ENCODE measurements around the gene RPL27A. TPM values are rescaled to one million over a fixed set of nuclear protein-coding genes. Genes with fewer than 3 reads are reported as not detected.

RPL27A gene
- total RNA-seq, 1 experiment from 2014 or later, result 831 TPM

DNA sequence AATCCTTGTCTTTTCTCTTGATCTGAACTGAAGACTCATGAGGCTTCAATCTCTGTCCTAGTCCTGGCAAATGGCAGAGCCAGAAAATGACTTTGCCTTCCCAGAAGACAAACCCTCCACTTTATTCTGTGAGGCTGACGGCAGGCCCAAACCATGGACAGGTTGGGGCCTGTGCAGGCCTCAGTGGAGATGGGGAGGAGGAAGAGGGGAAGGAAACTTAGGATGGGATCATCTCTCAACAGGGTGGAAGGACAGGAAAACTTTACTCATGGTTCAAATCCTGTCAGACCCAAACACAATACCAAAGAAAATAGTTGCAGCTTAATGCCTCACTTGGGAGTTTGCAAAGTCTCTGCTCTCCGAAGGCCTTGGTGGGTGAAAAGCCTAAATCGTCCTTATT, 9.8 kb downstream of the RPL27A start:
- no peak for DNase-seq (ENCODE audit: low read depth)
- in situ Hi-C loops (cut with HindIII; ENCODE audit: low pct_unique_long_range_greater_than_20kb, low sequenced_read_pairs), result no loop called here

DNA sequence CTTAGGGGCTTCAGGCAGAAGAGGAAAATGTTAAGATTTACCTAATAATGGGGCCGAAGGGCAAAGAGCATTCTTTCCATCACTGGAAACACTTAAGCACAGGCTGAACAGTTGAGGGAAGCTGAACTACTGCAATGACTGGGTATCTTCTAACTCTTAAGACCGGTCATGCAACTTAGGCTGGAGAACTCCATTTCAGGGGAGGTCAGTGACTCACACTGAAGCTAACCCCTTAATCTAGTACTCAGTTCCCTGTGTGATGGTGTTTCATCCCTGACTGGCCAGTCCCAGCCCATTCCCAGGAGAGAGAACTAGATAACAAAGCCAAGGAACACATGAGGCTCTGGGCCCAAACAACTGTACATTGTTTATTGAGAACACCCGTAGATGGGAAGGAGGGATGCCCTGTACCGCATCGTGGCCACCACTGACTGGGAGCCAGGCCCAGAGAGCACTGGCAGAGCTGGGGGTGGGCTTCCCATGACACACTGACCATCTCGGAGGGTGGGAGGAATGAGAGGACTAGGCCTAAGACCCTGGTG, 10.5 kb downstream of the RPL27A start:
- DNase-seq (ENCODE audit: low read depth), result no peak
- in situ Hi-C loops (cut with HindIII; ENCODE audit: low pct_unique_long_range_greater_than_20kb, low sequenced_read_pairs), result no loop called here

DNA sequence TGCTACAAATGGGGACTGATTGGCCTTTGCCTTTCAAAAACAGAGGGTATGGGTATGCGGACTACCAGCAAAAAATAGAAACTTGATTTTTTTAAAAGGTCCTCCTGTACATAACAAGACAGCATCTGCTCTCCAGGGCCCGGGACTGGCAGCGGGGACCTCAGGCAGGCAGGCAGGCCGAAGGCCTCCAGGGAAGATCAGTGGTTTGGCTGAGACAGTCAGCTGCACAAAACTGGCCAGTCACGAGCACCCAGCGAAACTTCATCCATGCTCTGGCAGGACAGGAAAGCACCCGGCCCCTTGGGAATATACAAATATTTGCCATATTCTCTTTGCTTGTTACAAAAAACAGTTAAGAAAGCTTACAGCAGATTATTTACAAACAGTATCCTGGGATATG, 11.0 kb downstream of the RPL27A start:
- in situ Hi-C loops (cut with HindIII; ENCODE audit: low pct_unique_long_range_greater_than_20kb, low sequenced_read_pairs), result no loop called here
- no peak for DNase-seq (ENCODE audit: low read depth)

DNA sequence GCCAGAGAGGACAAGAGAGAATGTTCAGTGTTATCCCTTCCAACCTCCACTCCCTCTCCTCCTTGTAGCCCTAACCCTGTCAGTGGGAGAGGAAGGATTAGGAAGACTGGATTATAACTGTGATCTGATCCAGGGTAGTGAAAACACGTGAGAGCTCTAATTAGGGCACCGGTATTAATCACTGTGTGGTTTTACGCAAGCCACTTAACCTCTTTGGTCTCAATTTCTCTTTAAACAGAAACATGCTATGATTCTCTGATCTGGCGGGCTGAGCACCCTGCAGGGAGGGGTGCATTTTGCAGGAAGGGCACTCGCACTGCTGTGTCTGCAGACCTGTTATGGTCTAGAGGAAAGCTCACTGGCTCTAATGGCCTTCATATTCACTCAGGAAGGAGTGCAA, 11.5 kb downstream of the RPL27A start:
- no peak for DNase-seq (ENCODE audit: low read depth)
- in situ Hi-C loops (cut with HindIII; ENCODE audit: low pct_unique_long_range_greater_than_20kb, low sequenced_read_pairs), result no loop called here

DNA sequence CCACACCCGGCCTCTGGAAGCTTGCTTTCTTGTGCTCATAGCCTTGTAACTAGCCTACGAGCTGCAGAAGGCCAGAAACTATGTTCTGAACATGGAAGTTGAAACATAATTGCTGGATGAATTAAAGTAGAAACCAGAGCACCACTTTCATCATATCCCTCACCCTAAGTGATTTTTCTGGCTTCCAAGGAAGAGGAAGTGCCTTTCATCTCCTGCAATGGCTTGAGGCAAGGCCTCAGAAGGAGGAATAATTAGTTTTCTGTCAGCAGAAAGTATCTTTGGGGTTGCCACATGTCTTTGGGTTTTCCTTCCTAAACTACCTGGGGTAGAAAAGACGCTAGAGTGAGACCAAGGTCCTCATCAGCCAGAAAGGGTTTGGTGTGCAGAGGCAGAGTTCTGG, 14.5 kb downstream of the RPL27A start:
- in situ Hi-C loops (cut with HindIII; ENCODE audit: low pct_unique_long_range_greater_than_20kb, low sequenced_read_pairs), result no loop called here

DNA sequence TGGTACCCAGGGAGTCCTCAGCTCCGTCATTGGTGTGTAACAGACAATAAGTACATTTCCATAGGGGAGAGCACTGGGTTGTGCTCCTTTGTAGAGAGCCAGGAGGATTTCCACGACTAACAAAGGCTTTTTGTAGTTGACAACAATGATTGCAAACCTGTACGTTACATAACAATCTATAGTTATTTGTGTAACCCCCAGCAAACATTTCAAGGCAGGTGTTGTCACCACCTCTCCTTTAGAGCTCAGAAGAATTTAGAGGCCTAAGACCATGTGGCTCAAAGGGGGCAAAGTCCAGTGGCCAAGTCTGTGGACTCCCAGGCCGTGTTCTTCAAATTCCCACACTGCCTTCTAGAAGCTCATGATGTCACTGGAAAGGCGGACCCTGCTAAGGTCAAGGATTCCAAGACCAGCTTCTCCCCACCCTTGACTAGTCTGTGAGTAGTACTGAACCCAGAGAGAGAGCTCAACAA, 15.8 kb downstream of the RPL27A start:
- no peak for DNase-seq (ENCODE audit: low read depth)
- in situ Hi-C loops (cut with HindIII; ENCODE audit: low pct_unique_long_range_greater_than_20kb, low sequenced_read_pairs), result no loop called here

More for the DNA sequence above, 14.5 kb downstream of the RPL27A start:
- DNase-seq (ENCODE audit: low read depth), result no peak

DNA sequence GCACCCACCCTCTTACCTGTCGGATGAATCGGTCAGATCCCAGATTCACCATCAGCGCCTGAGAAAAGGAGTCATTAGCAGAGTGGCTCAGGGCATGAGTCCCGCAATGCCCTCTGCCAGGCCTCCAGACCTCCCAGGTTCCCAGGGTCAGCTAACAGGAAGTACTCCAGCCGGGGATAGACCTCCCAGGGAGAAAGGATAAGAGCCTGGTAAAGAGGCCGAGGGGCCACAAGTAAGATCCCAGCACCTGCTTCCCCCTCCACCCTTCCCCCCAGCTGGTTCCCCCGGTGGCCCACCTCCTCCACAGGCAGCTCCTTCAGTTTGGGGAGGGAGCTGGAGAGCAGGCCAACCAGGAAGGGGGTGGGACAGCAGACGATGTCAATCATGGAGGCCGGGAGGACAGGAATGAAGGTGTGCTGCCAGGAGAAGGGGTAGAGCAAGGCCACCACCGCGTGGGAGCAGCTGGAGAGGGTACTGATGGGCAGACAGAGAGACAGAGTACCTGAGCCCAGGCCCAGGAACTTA, 16.4 kb downstream of the RPL27A start:
- in situ Hi-C loops (cut with HindIII; ENCODE audit: low pct_unique_long_range_greater_than_20kb, low sequenced_read_pairs), result no loop called here
- no peak for DNase-seq (ENCODE audit: low read depth)

DNA sequence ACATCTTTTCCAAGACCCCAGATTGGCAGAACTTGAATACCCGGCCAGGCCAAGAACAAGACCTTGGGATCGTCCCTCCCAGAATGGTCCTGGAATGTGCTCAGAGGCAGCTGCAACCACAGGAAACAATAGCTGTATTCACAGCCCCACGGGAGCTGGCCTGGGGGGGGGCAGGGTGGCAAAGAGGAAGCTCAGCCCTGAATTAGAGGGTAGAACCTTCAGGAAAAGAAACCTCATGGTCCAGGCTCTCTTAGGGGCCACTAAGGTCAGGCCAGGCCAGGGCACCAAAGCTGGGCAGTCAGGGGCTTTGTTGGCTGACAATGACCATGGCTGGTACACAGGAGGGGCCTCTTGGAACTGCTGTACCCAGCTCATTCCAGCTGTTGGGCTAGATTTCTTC, 17.3 kb downstream of the RPL27A start:
- DNase-seq (ENCODE audit: low read depth), result no peak
- in situ Hi-C loops (cut with HindIII; ENCODE audit: low pct_unique_long_range_greater_than_20kb, low sequenced_read_pairs), result no loop called here

DNA sequence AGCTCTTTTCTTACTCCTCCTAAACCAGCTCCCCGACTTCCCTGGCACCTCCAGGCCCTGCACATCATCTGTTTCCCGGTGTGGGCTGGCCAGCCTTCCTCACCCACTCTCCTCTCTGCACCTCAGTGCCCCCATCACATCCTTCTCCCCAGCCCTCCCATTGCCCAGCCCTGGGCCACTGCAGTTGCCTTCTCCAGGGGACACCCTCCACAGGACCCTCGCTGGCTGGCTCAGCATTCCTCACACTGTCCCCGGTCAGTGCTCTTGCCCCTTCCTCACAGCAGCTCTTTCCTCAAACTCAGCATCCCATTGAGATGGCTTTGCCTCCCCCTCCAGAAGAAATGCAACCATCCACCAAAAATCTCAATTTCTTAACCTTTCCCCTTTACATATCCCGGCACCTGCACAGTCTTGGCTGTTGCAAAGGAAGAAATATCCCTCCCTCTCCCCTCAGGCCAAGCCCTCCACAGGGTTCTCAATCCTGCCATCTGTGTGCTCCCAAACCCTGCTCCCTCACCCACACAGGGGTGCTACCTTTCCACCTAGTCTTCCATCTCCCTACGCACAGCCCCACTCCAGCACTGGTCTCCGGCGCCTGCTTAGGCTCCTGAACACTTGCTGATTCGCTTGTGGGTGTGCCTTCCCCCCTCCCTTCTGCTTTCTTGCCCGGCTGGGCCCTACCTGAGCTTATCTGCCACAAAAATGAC, 19.5 kb downstream of the RPL27A start:
- in situ Hi-C loops (cut with HindIII; ENCODE audit: low pct_unique_long_range_greater_than_20kb, low sequenced_read_pairs), result no loop called here

DNA sequence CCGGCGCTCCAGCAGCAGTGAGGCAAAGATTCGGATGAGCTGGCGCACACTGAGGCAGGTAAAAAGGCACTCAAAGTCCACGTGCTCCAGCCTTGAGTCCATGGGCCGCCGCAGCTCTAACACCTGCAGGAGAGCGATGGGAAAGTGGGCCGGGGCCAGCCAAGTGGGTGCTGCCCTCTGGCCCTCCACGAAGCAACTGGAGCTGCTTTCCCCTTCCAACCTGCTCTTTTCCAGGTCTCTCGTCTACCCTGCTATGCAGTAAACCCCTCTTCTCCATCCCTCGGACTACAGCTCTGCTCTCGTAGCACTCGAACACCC, 20.0 kb downstream of the RPL27A start:
- in situ Hi-C loops (cut with HindIII; ENCODE audit: low pct_unique_long_range_greater_than_20kb, low sequenced_read_pairs), result no loop called here
- DNase-seq (ENCODE audit: low read depth), result no peak

More for the DNA sequence above, 19.5 kb downstream of the RPL27A start:
- DNase-seq (ENCODE audit: low read depth), result no peak

DNA sequence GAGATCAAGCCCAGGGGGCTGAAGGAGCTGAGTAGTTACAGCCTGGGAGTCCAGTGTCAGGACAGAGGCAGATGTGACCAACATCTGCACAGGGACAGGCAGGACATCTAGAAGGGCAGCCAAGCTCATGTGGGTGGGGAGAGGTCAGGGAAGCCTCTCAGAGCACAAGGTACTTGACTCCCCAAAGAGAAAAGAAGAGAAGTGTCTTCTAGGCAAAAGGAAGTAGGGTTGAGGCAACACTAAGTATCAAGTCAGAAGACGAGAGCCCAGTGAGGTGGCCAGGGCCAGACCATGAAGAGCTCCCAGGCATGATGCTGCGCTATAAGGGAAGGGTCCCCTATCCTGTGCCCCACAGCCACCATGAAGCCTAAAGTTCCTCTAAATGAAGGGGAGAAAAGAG, 21.5 kb downstream of the RPL27A start:
- in situ Hi-C loops (cut with HindIII; ENCODE audit: low pct_unique_long_range_greater_than_20kb, low sequenced_read_pairs), result no loop called here
- no peak for DNase-seq (ENCODE audit: low read depth)

DNA sequence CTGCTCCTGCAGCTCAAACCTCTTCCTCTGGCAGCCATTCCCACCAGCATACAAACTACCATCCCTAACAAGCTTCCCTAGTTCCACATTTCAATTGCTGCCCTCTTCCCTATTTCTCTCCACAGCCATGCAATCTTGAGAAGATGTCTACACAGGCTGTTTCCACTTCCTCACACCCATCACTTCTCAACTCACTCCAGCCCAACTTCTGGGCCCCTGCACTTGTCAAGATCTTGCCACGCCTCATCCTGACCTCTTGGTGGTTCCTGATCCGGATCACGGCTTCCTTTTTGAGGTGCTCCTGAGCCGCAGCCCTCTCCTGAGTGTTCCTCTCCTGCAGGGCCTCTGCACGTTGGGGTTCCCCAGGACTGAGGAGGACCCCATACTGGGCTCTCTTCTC, 22.6 kb downstream of the RPL27A start:
- in situ Hi-C loops (cut with HindIII; ENCODE audit: low pct_unique_long_range_greater_than_20kb, low sequenced_read_pairs), result no loop called here
- no peak for DNase-seq (ENCODE audit: low read depth)

DNA sequence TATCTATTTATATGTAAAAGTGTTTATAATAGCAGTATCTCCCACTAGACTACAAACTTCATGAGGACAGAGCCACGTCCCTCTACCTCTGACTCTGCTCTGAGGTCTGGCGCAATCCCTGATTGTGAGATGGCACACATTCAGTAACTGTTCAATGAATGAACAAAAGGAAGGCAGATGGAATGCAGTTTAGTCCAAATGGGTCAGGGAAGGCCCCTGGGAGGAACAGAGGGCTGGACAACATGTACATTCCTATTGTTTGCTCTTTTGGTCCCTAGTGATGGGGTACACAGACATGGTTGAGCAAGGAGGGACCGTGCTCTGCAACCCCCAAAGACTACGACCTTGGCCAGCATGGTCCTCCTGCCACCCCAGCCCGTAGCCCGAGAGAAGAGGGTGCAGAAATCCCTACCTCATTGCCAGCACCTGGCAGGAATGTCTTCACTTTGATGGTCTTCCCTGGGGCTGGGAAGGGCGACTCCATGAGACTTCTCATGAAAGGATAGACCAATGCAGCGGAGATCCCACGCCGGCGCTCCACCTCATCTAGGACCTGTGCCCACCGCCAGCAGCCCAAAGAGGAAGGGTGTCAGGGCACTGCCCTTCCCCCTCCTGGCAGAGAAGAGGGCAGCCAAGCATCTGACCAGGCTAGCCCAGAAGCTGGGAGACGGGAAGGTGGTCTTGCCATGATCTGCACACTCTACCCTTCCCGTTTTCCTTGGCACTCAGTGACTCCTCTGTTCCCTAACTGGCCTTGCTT, 24.3 kb downstream of the RPL27A start:
- in situ Hi-C loops (cut with HindIII; ENCODE audit: low pct_unique_long_range_greater_than_20kb, low sequenced_read_pairs), result no loop called here
- no peak for DNase-seq (ENCODE audit: low read depth)

DNA sequence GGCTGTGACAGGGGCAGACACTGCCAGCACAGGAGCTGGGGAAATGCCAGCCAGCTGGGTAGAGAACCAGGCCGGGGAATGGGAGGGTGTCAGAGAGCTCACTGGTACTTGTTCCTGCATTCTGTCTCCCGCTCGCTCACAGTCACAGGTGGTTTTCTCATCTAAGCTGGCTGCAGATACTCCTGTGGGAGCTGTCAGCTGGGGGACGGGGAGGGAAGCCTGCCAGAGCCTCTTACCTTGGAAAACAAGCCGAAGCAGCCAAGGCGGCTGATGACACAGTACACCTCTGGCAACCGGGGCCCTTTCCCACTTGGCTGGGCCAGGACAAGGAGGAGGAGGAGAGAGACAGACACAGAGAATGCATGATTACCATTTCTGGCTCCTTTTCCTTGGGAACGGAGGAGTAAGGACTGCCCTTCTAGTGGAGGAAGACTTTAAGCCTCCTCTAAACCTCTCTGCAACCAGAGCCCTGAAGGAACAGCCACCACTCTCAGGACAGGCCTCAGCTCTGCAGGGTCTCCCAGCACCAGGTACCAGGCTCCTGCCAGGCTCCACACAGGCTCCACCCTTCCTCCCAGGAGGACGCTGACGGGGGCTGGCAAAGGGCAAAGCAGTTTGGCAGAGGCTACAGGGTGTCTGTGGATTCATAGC, 25.1 kb downstream of the RPL27A start:
- no peak for DNase-seq (ENCODE audit: low read depth)
- in situ Hi-C loops (cut with HindIII; ENCODE audit: low pct_unique_long_range_greater_than_20kb, low sequenced_read_pairs), result no loop called here

DNA sequence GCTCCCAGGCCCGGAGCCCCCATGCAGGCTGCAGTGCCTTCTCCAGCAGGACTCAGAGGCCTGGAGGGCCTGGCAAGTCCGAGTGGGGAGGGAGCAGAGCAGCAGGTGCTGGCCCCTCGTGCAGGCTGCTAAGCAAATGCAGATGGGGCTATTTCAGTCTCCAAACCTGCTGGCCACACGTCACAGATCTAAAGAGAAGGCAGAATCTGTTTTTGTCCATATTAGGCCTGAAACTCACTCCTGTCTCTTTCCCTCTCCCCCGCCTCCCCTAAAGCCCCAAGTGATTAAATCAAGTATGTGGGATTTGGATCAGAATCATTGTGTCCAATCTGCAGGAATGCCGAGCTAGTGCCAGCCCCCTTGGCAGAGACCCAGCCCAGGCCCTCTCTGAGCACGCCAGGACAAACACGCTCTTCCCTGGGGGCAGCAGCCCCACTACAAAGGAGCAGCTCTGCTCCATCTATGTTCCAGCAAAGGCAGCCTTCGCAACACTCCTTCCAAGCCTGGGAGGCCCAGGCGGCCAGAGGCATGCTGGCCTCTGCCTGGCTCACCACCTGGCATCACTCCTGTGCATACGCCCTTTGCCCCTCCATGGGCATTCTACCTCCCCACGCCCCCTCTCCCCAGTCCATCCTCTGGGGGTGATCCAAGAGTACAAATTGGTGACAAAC, 26.5 kb downstream of the RPL27A start:
- no peak for DNase-seq (ENCODE audit: low read depth)
- in situ Hi-C loops (cut with HindIII; ENCODE audit: low pct_unique_long_range_greater_than_20kb, low sequenced_read_pairs), result no loop called here

DNA sequence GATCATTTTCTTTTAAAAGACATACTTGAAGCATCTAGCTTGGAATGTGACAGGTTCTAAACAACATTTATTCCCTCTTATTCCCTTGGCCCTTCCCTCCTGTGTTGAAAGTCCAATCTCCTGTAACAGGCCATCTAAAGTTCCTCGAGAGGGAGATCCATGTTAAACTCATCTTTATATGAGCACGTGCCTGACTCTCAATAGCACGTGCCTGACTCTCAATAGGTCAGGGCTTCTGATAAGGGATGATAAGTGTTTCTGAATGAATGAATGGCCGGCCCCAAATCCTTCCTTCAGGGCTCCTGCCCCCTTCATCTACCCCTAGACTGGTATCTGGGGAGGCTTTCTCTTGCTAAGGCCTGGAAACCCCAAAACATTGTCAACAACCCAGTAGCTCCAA, 27.2 kb downstream of the RPL27A start:
- in situ Hi-C loops (cut with HindIII; ENCODE audit: low pct_unique_long_range_greater_than_20kb, low sequenced_read_pairs), result no loop called here
- no peak for DNase-seq (ENCODE audit: low read depth)

DNA sequence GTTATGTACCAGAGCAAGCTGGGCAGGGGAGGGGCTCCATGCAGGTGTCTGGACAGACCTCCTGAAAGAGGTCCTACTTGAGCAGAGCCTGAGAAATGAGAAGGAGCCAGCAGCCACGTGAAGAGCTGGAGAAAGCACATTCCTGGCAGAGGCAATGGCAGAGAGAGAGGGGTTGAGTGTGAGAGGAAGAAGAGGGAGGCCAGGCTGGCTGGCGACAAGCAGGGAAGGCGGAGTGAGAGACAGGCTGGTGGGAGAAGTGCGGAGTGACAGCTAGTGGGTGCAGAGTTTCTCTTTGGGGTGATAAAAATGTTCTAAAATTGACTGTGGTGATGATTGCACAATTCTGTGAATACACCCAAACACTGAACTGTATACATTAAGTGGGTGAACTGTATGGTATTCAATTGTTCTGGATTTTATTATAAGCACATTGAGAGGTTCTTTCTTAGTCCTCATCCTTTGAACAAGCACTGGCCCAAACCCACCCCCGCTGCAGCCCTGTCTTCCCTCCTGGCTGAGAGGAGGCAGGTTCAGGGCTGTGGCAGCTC, 29.4 kb downstream of the RPL27A start:
- in situ Hi-C loops (cut with HindIII; ENCODE audit: low pct_unique_long_range_greater_than_20kb, low sequenced_read_pairs), result no loop called here

DNA sequence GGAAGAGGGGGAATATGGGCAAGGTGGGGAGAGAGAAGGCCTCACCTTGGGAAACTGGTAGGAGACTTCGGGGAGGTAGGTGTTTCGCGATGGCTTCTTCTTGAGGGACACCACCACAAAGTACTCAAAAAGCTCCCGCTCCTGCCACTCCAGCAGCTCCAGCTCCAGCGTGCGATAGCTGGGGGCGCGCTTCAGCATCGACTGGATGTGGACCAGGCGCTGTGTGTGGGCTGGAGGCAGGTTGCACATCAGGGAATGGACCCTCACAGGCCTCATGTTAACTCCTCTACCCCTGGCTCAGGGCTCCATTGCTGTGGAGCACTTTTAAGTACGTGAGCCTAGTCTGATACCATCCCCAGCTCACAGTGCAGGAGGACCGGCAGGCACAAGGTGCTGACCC, 29.9 kb downstream of the RPL27A start:
- in situ Hi-C loops (cut with HindIII; ENCODE audit: low pct_unique_long_range_greater_than_20kb, low sequenced_read_pairs), result no loop called here
- no peak for DNase-seq (ENCODE audit: low read depth)

More for the DNA sequence above, 29.4 kb downstream of the RPL27A start:
- DNase-seq (ENCODE audit: low read depth), result no peak

Measured in Caki2 (cell line).